Body of pancreas (tissue), 4 donors: ENCODE data around the gene CCL23.

ENCODE experiments used
- CTCF ChIP-seq, 7 experiments: fragments of 450-650 bp in 4 of 7; fragments of 200-600 bp in 3 of 7; sonication (generic) in 3 of 7; IDR thresholded peaks; one replicate each; pipeline ENCODE4 v1.5.1; 2016 to 2019; ENCODE audit warnings: antibody characterized with exemption in 7 of 7
- POLR2A ChIP-seq, 3 donors: fragments of 450-650 bp; IDR thresholded peaks; one replicate each; pipeline ENCODE4 v1.6.1; 2016; ENCODE audit warnings: antibody characterized with exemption in 3 of 3, mild to moderate bottlenecking in 2 of 3

DNA sequence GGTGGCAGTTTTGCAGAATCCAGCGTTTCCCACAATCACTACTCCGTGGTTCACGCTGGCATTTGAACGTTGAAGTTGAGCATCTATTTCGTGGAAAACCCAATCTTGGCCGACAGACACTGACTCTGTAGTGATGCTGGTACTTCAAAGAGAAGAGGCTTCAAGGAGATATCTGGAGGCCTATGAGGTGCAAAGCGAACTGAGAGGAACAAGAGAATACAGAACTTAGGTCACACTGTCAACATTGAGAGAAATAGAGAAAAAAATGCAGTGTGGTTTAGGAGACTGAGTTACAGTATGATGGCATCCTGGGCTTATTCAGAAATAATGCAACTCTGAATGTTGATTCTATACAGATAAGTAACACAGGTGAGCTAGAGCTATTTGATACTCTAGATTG, 52.5 kb downstream of the CCL23 start:
- TF ChIP-seq CTCF (IDR thresholded peaks at IDR 0.05) (no peak), POLR2A (IDR thresholded peaks at IDR 0.05) (no peak)
